T-helper 2 cell treated with Interferon-gamma antibody and Interleukin-4, amounts not matched to agents 5 μg/mL and 100 μg/mL, for 36 hours (primary cell): ENCODE measurements around the gene RBM5.
A peak's percentile ranks its signal among the peaks of the same experiment; 100 is the strongest.
"Not testable (repeated sequence)": the region's sequence is repeated elsewhere in the genome, so short reads cannot be mapped to it uniquely, and the experiment has no call there.

Experiments used
- DNase-seq: peaks from one replicate; pipeline ENCODE4 v3.0.0; 2021; ENCODE audit warnings: low spot score
- H3K27ac Mint-ChIP-seq: one replicate; pipeline ENCODE4 v1.8.0; 2021; ENCODE audit warnings: mild to moderate bottlenecking, mixed read lengths
- H3K27me3 Mint-ChIP-seq: one replicate; pipeline ENCODE4 v1.8.0; 2021; ENCODE audit warnings: low read depth, mixed read lengths
- H3K36me3 Mint-ChIP-seq: one replicate; pipeline ENCODE4 v1.8.0; 2021; ENCODE audit warnings: low read depth, mixed read lengths
- H3K4me1 Mint-ChIP-seq: one replicate; pipeline ENCODE4 v1.8.0; 2021; ENCODE audit warnings: low read depth, mixed read lengths
- H3K4me3 Mint-ChIP-seq: one replicate; pipeline ENCODE4 v1.8.0; 2022; ENCODE audit warnings: mild to moderate bottlenecking, moderate library complexity, mixed read lengths
- H3K9me3 Mint-ChIP-seq: one replicate; pipeline ENCODE4 v1.8.0; 2021; ENCODE audit warnings: mixed read lengths

Gene RBM5

GRCh38 chr3:50088725-50089608 lies at the start of gene RBM5:
TSS of gene RBM5 (plus strand) at chr3:50088919. CDS start at chr3:50090435, 1,516 bp downstream.
- peak within 1 kb of the TSS; percentile 97 for H3K27ac Mint-ChIP-seq
- no peaks in the 10 kb centered on the region for H3K9me3 Mint-ChIP-seq
- peaks cover 39% of the 10 kb centered on the region for H3K36me3 Mint-ChIP-seq
- H3K4me3 Mint-ChIP-seq = peak within 1 kb of the TSS; percentile 97
- peaks cover 29% of the 10 kb centered on the region for H3K4me1 Mint-ChIP-seq
- DNase-seq = peak; percentile 91
- H3K27me3 Mint-ChIP-seq = no peaks in the 10 kb centered on the region

DNA sequence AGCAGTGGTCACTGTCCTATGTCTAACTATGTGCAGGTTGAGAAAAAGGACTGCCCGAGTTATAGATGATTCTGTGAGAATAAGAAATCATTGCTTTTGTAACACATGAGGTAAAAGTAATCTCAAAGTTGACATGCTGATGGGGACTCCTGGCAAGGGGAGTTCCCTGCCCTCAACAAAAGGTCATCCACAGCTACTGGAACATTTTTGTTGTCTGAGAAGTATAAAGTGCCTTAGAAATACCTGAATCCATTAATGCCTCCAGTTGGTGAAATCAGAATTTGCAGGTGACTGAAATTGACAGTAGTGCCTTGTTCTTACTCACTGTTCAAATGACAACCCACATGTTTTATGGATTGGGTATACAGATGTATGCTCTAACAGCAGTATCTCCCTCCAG lies 43.7 kb upstream of the RBM5 start:
- peaks cover 9% of the 10 kb centered on the region for H3K36me3 Mint-ChIP-seq
- peaks cover 14% of the 10 kb centered on the region for H3K4me1 Mint-ChIP-seq
- no peaks in the 10 kb centered on the region for H3K27me3 Mint-ChIP-seq
- DNase-seq = no peak
- no peaks in the 10 kb centered on the region for H3K9me3 Mint-ChIP-seq
- H3K27ac Mint-ChIP-seq = no peak overlapping the region
- H3K4me3 Mint-ChIP-seq = no peak overlapping the region

DNA sequence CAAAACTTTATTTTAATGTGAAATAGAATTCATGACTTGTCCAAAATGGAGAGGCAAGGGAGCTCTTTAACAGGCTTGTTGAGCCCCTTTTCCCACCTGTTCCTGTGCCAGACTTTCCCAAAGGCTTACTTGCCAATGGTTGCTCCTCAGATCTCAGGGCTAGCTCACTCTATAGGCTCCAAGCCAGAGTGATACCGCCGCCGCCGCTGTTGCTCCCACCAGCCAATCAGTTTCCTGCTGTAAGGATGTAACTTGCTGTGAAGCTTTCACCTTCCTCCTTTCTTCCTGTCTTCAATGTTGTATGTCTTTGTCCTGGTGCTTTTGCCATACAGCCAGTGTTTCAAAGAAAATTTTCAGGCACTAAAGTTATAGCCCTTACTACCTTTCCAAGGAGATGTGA lies 41.3 kb upstream of the RBM5 start:
- Mint-ChIP-seq H3K4me3 (no peak overlapping the region), H3K36me3 (peaks cover 16% of the 10 kb centered on the region), H3K9me3 (no peaks in the 10 kb centered on the region), H3K27ac (no peak overlapping the region), H3K27me3 (no peaks in the 10 kb centered on the region), H3K4me1 (peaks cover 4% of the 10 kb centered on the region)
- no peak for DNase-seq

DNA sequence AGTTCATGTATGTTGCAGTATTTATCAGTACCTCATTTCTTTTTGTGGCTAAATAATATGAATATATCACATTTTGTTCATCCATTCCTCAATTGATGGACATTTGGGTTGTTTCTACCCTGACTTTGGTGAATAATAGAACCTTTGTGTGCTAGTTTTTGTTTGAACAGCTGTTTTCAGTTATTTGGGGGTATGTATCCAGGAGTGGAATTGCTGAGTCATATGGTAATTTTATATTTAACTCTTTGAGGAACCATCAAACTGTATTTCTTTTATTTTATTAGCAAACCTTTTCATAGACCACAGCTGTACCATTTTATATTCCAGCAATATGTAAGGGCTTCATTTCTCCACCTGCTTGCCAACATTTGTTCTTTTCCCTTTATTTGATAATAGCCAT lies 38.4 kb upstream of the RBM5 start:
- H3K36me3 Mint-ChIP-seq = peaks cover 29% of the 10 kb centered on the region
- no peak for DNase-seq
- peaks cover 4% of the 10 kb centered on the region for H3K4me1 Mint-ChIP-seq

GRCh38 chr3:50057756-50058155 lies 31.0 kb upstream of the RBM5 start:
- H3K4me1 Mint-ChIP-seq = no peaks in the 10 kb centered on the region
- peaks cover 57% of the 10 kb centered on the region for H3K36me3 Mint-ChIP-seq
- no peak overlapping the region for H3K4me3 Mint-ChIP-seq
- H3K27me3 Mint-ChIP-seq = no peaks in the 10 kb centered on the region
- no peaks in the 10 kb centered on the region for H3K9me3 Mint-ChIP-seq
- H3K27ac Mint-ChIP-seq = no peak overlapping the region
- DNase-seq = no peak

More for the DNA sequence above, 38.4 kb upstream of the RBM5 start:
- no peaks in the 10 kb centered on the region for H3K27me3 Mint-ChIP-seq
- no peaks in the 10 kb centered on the region for H3K9me3 Mint-ChIP-seq
- H3K27ac Mint-ChIP-seq = no peak overlapping the region
- no peak overlapping the region for H3K4me3 Mint-ChIP-seq

DNA sequence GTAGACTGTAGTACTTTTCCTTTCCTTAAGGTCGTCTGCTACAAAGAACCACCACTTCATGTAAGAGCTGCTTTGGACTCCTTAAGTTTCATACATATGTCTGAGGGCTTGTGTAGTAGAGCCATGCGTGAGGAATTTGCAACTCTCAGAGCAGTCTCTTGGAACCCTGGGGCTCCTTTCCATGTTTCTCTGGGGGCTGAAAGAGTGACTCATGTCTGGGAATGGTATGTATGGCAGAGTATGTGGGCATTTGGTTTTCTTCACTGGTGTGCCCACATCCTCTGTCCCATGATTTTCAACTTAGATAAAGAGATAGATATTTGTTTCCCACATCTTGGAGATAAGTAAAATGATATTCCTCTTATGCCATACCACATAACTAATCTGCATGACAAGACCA lies 20.6 kb upstream of the RBM5 start:
- peaks cover 53% of the 10 kb centered on the region for H3K36me3 Mint-ChIP-seq
- H3K9me3 Mint-ChIP-seq = no peaks in the 10 kb centered on the region
- H3K27ac Mint-ChIP-seq = no peak overlapping the region
- no peak for DNase-seq
- H3K27me3 Mint-ChIP-seq = no peaks in the 10 kb centered on the region
- H3K4me3 Mint-ChIP-seq = no peak overlapping the region
- H3K4me1 Mint-ChIP-seq = no peaks in the 10 kb centered on the region

GRCh38 chr3:50078091-50078490 lies 10.6 kb upstream of the RBM5 start:
- Mint-ChIP-seq H3K9me3 (no peaks in the 10 kb centered on the region), H3K4me3 (no peak overlapping the region), H3K27me3 (no peaks in the 10 kb centered on the region), H3K27ac (no peak overlapping the region), H3K4me1 (peaks cover 7% of the 10 kb centered on the region), H3K36me3 (peaks cover 25% of the 10 kb centered on the region)
- DNase-seq = no peak

DNA sequence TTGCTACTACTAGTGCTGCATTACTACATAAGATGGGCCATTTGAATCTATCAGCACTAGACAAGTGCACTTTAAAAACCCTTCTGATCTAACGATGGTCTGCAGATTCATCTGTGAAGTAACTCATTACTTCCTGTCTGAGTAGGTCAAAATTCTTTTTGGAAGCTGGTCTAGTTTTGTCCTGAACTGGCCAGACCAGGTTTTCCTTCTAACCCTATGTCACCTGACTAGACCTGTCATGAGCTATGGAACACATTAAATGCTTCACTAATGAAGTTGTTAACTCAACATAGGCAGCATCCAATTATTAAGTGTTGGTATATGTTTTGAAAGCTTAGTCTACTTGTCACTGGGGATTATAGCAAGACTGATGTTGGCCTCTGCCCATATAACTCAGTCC lies 10.1 kb upstream of the RBM5 start:
- Mint-ChIP-seq H3K4me3 (no peak overlapping the region), H3K36me3 (peaks cover 20% of the 10 kb centered on the region), H3K27ac (no peak overlapping the region), H3K4me1 (peaks cover 10% of the 10 kb centered on the region), H3K9me3 (no peaks in the 10 kb centered on the region), H3K27me3 (no peaks in the 10 kb centered on the region)
- no peak for DNase-seq

DNA sequence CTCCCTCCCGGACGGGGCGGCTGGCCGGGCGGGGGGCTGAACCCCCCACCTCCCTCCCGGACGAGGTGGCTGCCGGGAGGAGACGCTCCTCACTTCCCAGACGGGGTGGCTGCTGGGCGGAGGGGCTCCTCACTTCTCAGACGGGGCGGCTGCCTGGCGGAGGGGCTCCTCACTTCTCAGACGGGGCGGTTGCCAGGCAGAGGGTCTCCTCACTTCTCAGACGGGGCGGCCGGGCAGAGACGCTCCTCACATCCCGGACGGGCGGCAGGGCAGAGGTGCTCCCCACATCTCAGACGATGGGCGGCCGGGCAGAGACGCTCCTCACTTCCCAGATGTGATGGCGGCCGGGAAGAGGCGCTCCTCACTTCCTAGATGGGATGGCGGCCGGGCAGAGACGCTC lies 3.8 kb upstream of the RBM5 start:
- not testable (repeated sequence) for H3K27me3 Mint-ChIP-seq, DNase-seq, H3K36me3 Mint-ChIP-seq, H3K4me3 Mint-ChIP-seq, H3K9me3 Mint-ChIP-seq, H3K27ac Mint-ChIP-seq
- peaks cover 13% of the 10 kb centered on the region for H3K4me1 Mint-ChIP-seq

GRCh38 chr3:50089609-50089945 lies 858 bp downstream of the RBM5 start:
- H3K9me3 Mint-ChIP-seq = no peaks in the 10 kb centered on the region
- no peak for DNase-seq
- peaks cover 29% of the 10 kb centered on the region for H3K4me1 Mint-ChIP-seq
- H3K36me3 Mint-ChIP-seq = peaks cover 41% of the 10 kb centered on the region
- H3K27me3 Mint-ChIP-seq = no peaks in the 10 kb centered on the region
- peak overlapping the region; percentile 97 for H3K27ac Mint-ChIP-seq
- peak overlapping the region; percentile 97 for H3K4me3 Mint-ChIP-seq

GRCh38 chr3:50090984-50091383 lies 2.3 kb downstream of the RBM5 start:
- Mint-ChIP-seq H3K4me3 (peak overlapping the region; percentile 97), H3K9me3 (no peaks in the 10 kb centered on the region), H3K27me3 (no peaks in the 10 kb centered on the region), H3K36me3 (peaks cover 52% of the 10 kb centered on the region), H3K4me1 (peaks cover 34% of the 10 kb centered on the region), H3K27ac (peak overlapping the region; percentile 97)
- no peak for DNase-seq

DNA sequence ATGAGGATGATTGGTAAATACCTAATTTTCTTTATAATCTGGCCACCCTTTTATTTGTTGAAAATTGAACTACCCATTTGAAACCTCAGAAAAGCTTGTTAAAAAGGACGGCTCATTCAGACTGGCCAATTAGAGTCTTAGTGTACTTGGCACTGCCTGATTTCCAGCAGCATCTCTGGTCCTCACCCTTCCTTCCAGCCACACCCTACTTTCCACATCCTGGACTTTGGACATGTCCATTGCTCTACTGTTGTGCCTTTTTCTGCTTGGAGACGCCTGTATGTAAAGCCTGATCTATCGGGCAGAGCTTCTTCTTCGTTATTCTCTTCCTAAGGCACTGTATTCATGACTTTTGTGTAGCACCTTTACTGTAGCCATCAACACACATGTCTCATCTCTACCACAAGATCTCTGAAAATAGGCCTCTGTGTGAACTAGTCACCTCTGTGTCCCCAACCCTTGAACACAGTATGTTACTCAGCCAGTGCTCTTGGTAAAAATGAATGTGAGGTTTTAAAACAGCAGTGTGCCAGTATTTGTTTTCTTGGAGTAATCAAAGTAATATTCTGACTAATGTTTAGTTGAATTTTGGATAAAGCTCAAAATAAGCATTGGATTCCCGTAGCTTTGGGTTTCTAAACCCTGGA lies 6.8 kb downstream of the RBM5 start:
- H3K4me1 Mint-ChIP-seq = peaks cover 24% of the 10 kb centered on the region
- DNase-seq = no peak
- H3K27me3 Mint-ChIP-seq = no peaks in the 10 kb centered on the region
- no peaks in the 10 kb centered on the region for H3K9me3 Mint-ChIP-seq
- no peak overlapping the region for H3K4me3 Mint-ChIP-seq
- H3K27ac Mint-ChIP-seq = no peak overlapping the region
- H3K36me3 Mint-ChIP-seq = peaks cover 74% of the 10 kb centered on the region

- Mint-ChIP-seq H3K36me3 (peaks cover 74% of the 10 kb centered on the region), H3K4me3 (no peak overlapping the region)
Measured at GRCh38 chr3:50100386-50100785, 11.7 kb downstream of the RBM5 start.

DNA sequence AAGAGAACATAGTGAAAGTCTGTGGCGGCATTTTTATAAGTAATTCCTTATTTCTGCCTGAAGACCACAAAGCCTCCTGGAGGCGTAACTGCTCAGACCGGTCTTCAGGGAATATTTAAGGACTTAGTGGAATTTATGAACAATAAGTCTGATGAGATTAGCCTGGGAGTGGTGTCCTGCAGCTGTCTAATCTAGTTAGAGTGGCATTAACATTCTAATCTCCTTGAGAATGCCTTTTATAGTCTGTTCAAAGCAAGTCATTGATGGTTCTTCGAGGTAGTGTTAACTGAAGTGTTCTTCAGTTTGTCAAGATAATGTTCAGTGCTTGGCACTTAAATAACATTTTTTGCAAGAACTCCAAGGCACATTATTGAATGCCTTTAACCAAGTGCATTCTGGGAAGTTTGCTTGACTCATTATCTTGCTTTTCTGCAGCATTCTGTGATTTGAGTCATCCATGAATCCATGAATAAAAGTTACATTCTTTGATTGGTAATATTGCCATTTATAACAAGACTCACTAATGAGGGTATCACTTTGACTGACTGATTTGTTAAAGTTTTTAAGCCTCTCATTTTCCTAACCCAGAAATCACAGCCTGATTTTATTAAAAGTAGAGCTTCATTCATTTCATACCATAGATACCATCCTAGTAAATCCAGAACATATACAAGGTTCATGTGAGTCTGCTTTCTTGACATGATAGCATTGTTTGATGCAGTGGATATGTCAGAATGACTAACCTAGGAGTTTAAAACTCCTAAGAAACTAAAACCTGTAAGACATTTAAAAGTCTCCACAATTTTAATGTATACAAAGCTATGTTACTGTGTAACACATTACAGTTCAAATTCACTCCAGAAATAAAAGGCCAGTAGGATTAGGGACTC lies 12.5 kb downstream of the RBM5 start:
- Mint-ChIP-seq H3K36me3 (peaks cover 70% of the 10 kb centered on the region), H3K27me3 (no peaks in the 10 kb centered on the region), H3K4me1 (peaks cover 4% of the 10 kb centered on the region), H3K4me3 (no peak overlapping the region), H3K27ac (no peak overlapping the region), H3K9me3 (no peaks in the 10 kb centered on the region)
- DNase-seq = no peak

More at GRCh38 chr3:50100386-50100785, 11.7 kb downstream of the RBM5 start:
- H3K4me1 Mint-ChIP-seq = peaks cover 7% of the 10 kb centered on the region
- no peak for DNase-seq
- H3K9me3 Mint-ChIP-seq = no peaks in the 10 kb centered on the region
- H3K27me3 Mint-ChIP-seq = no peaks in the 10 kb centered on the region
- H3K27ac Mint-ChIP-seq = no peak overlapping the region
